GM18526 (cell line): ENCODE results near the gene LRSAM1.

Experiments
- POLR2A ChIP-seq: IDR thresholded peaks from 3 replicates; pipeline ENCODE4 v1.6.1; 2011; ENCODE audit not compliant: insufficient read length; ENCODE audit errors: extremely low read depth

Gene LRSAM1

GRCh38 chr9:127549751-127550150 lies 98.4 kb downstream of the LRSAM1 start:
- TF ChIP-seq POLR2A, result no peak

- no peak for TF ChIP-seq POLR2A
Measured at GRCh38 chr9:127550282-127550681, 99.0 kb downstream of the LRSAM1 start.

- no peak for TF ChIP-seq POLR2A
Measured at GRCh38 chr9:127550751-127551150, 99.4 kb downstream of the LRSAM1 start.
